Gastrocnemius medialis (tissue), 4 donors: ENCODE data around the gene TMC3. TPM values are rescaled to one million over a fixed set of nuclear protein-coding genes. Genes with fewer than 3 reads are reported as not detected.

Experiments
- ATAC-seq, 2 donors: fragments of 150-250 bp; one replicate each; pipeline ENCODE4 v1.9.1; 2016
- DNase-seq, 2 donors: peaks; one replicate each; pipeline ENCODE4 v3.0.0-alpha.2; 2019
- H3K27ac ChIP-seq, 4 donors: fragments of 200-600 bp; sonication (generic); 1 replicate in 1 of 4; 2 replicates in 3 of 4; pipeline ENCODE4 v1.5.1; 2016 to 2018; ENCODE audit warnings: mild to moderate bottlenecking in 2 of 4, moderate library complexity in 1 of 4
- H3K27me3 ChIP-seq, 3 donors: fragments of 200-600 bp; sonication (generic) in 2 of 3; 1 replicate in 1 of 3; 2 replicates in 2 of 3; pipeline versions ENCODE4 v1.5.1 to v1.6.0; 2016 to 2019; ENCODE audit warnings: mild to moderate bottlenecking in 1 of 3, moderate library complexity in 1 of 3
- H3K36me3 ChIP-seq, 2 donors: fragments of 200-600 bp; sonication (generic) in 1 of 2; one replicate each; pipeline ENCODE4 v1.5.1; 2017 to 2018
- H3K4me1 ChIP-seq, 2 donors: fragments of 200-600 bp; sonication (generic) in 1 of 2; one replicate each; pipeline ENCODE4 v1.5.1; 2016 to 2017; ENCODE audit warnings: mild to moderate bottlenecking in 2 of 2
- H3K4me3 ChIP-seq, 4 donors: fragments of 200-600 bp; sonication (generic) in 3 of 4; 1 replicate in 1 of 4; 2 replicates in 3 of 4; pipeline ENCODE4 v1.5.1; 2016 to 2019; ENCODE audit warnings: mild to moderate bottlenecking in 2 of 4
- H3K9me3 ChIP-seq, 3 donors: fragments of 200-600 bp; sonication (generic) in 2 of 3; 1 replicate in 1 of 3; 2 replicates in 2 of 3; pipeline ENCODE4 v1.5.1; 2016 to 2019
- CTCF ChIP-seq, 5 experiments: fragments of 450-650 bp in 3 of 5; fragments of 200-600 bp in 2 of 5; sonication (generic) in 2 of 5; IDR thresholded peaks in 4 of 5; conservative IDR thresholded peaks in 1 of 5; 1 replicate in 4 of 5; 2 replicates in 1 of 5; pipeline ENCODE4 v1.5.1; 2016 to 2019; ENCODE audit warnings: antibody characterized with exemption in 5 of 5, mild to moderate bottlenecking in 3 of 5, moderate library complexity in 3 of 5
- POLR2A ChIP-seq, 2 donors: fragments of 450-650 bp; IDR thresholded peaks; one replicate each; pipeline ENCODE4 v1.6.1; 2017; ENCODE audit warnings: antibody characterized with exemption in 2 of 2, mild to moderate bottlenecking in 2 of 2, moderate library complexity in 2 of 2
- in situ Hi-C, 4 donors: fragments of 200-750 bp; cut with MboI; loops; one replicate each; pipeline versions ENCODE4 v1.15.0 to v1.8.0; 2017; ENCODE audit warnings: low sequenced_read_pairs in 4 of 4
- intact Hi-C: fragments of 100-400 bp; cut with DNase I; formaldehyde crosslinking; loops from one replicate; pipeline ENCODE4 v1.15.1; 2023; ENCODE audit warnings: low total_unique reads
- total RNA-seq, 4 donors: library from RNA; depleted of rRNA; stranded (reverse); fragments of >200 nt; gene quantifications; one replicate each; pipeline versions ENCODE4 v1.1.0 to v1.2.3, GENCODE V29; 2016

Gene TMC3
- total RNA-seq, 4 donors from 2014 or later: not detected

- no peak overlapping the region for H3K27ac ChIP-seq
- in situ Hi-C loops: loop anchor here in 1 of 4 donors (10.0 kb wide), 1 partner anchor 56 kb away; no protein-coding TSS in a partner anchor
- H3K36me3 ChIP-seq: no peaks in the 10 kb centered on the region
- TF ChIP-seq POLR2A (IDR thresholded peaks at IDR 0.05): no peak
- TF ChIP-seq CTCF (IDR thresholded peaks at IDR 0.05 in 4 of 5, conservative IDR thresholded peaks at IDR 0.05 in 1 of 5): no peak
- H3K9me3 ChIP-seq: no peaks in the 10 kb centered on the region
- no peak for DNase-seq
- intact Hi-C loops: no loop called here
- no peak overlapping the region for H3K4me3 ChIP-seq
- ATAC-seq: no peak
- H3K27me3 ChIP-seq: no peaks in the 10 kb centered on the region
- no peaks in the 10 kb centered on the region for H3K4me1 ChIP-seq
These were observed 43.5 kb downstream of the TMC3 start for GRCh38 chr15:81330366-81331090.

- H3K36me3 ChIP-seq: no peaks in the 10 kb centered on the region
- H3K27ac ChIP-seq: no peak overlapping the region
- no peak for TF ChIP-seq CTCF (IDR thresholded peaks at IDR 0.05 in 4 of 5, conservative IDR thresholded peaks at IDR 0.05 in 1 of 5)
- no peak for TF ChIP-seq POLR2A (IDR thresholded peaks at IDR 0.05)
- in situ Hi-C loops (no loop called here), intact Hi-C loops (no loop called here)
- no peaks in the 10 kb centered on the region for H3K9me3 ChIP-seq
- no peak overlapping the region for H3K4me3 ChIP-seq
- H3K4me1 ChIP-seq: peaks cover 0 to 4% of the 10 kb centered on the region in 2 donors
- no peaks in the 10 kb centered on the region for H3K27me3 ChIP-seq
- DNase-seq (no peak), ATAC-seq (no peak)
These were observed 44.6 kb downstream of the TMC3 start for GRCh38 chr15:81329446-81329845.

- Histone ChIP-seq H3K27ac (no peak overlapping the region), H3K4me3 (no peak overlapping the region), H3K27me3 (no peaks in the 10 kb centered on the region), H3K36me3 (no peaks in the 10 kb centered on the region), H3K4me1 (peaks cover 5 to 9% of the 10 kb centered on the region in 2 donors), H3K9me3 (no peaks in the 10 kb centered on the region)
- in situ Hi-C loops: no loop called here
- intact Hi-C loops: no loop called here
- TF ChIP-seq POLR2A (IDR thresholded peaks at IDR 0.05): no peak
- no peak for DNase-seq
- no peak for ATAC-seq
These were observed 46.5 kb downstream of the TMC3 start for GRCh38 chr15:81327516-81327915.

- intact Hi-C loops: no loop called here
- ATAC-seq: no peak
These were observed 47.4 kb downstream of the TMC3 start for GRCh38 chr15:81326466-81327212.

More at GRCh38 chr15:81326466-81327212, 47.4 kb downstream of the TMC3 start:
- in situ Hi-C loops: no loop called here
- DNase-seq: no peak
- Histone ChIP-seq H3K36me3 (no peaks in the 10 kb centered on the region), H3K27me3 (no peaks in the 10 kb centered on the region), H3K27ac (no peak overlapping the region), H3K4me3 (no peak overlapping the region), H3K9me3 (no peaks in the 10 kb centered on the region), H3K4me1 (peaks cover 5 to 9% of the 10 kb centered on the region in 2 donors)
- no peak for TF ChIP-seq CTCF (IDR thresholded peaks at IDR 0.05 in 4 of 5, conservative IDR thresholded peaks at IDR 0.05 in 1 of 5)
